Kidney epithelial cell (primary cell): ENCODE data around the gene ARHGAP33. TPM values are rescaled to one million over a fixed set of nuclear protein-coding genes. Genes with fewer than 3 reads are reported as not detected.

Experiments used
- DNase-seq: peaks from one replicate; pipeline ENCODE4 v3.0.0-alpha.2; 2010; ENCODE audit warnings: low read depth
- H3K27me3 ChIP-seq: 2 replicates; pipeline ENCODE4 v1.6.0; 2011; ENCODE audit warnings: low read length; ENCODE audit not compliant: control insufficient read depth, insufficient read depth
- H3K36me3 ChIP-seq: 2 replicates; pipeline ENCODE4 v1.5.1; 2011; ENCODE audit warnings: low read length; ENCODE audit not compliant: control insufficient read depth, insufficient read depth
- H3K4me3 ChIP-seq: 2 replicates; pipeline ENCODE4 v1.5.1; 2011; ENCODE audit warnings: low read depth, mild to moderate bottlenecking, control low read depth, low read length
- CTCF ChIP-seq: IDR thresholded peaks from 2 replicates; pipeline ENCODE4 v1.5.1; 2011; ENCODE audit warnings: mild to moderate bottlenecking, moderate library complexity, low read length, control low read depth, inconsistent platforms; ENCODE audit not compliant: insufficient read depth, poor library complexity, severe bottlenecking
- total RNA-seq: library from RNA; depleted of rRNA; stranded (reverse); fragments of >200 nt; gene quantifications from 2 replicates; pipeline ENCODE4 v1.2.3, GENCODE V29; 2015

ARHGAP33 gene
- total RNA-seq, 1 donor from 2014 or later = 2.8 TPM

DNA sequence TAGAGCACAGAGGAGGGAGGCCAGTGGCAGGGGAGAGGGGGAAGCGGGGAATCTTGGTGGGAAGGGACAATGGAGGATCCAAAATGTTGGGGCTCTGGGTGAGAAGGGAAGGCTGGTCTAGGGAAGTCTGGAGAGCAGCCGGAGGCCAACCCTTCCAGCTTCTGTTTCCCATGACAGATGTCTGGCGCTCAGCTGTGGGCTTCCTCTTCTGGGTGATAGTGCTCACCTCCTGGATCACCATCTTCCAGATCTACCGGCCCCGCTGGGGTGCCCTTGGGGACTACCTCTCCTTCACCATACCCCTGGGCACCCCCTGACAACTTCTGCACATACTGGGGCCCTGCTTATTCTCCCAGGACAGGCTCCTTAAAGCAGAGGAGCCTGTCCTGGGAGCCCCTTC lies 28.8 kb upstream of the ARHGAP33 start:
- DNase-seq = no peak
- TF ChIP-seq CTCF = no peak
- Histone ChIP-seq H3K4me3 (no peak overlapping the region), H3K27me3 (no peaks in the 10 kb centered on the region), H3K36me3 (no peaks in the 10 kb centered on the region)

GRCh38 chr19:35748106-35749020 lies 27.0 kb upstream of the ARHGAP33 start, which contains the start of gene LIN37:
Gene LIN37 (plus strand): TSS chr19:35748576. CDS start chr19:35748725, 149 bp downstream.
- H3K36me3 ChIP-seq = no peaks in the 10 kb centered on the region
- peak within 1 kb of the TSS; percentile 89 for H3K4me3 ChIP-seq
- TF ChIP-seq CTCF = no peak
- DNase-seq = peak; percentile 96
- H3K27me3 ChIP-seq = no peaks in the 10 kb centered on the region

DNA sequence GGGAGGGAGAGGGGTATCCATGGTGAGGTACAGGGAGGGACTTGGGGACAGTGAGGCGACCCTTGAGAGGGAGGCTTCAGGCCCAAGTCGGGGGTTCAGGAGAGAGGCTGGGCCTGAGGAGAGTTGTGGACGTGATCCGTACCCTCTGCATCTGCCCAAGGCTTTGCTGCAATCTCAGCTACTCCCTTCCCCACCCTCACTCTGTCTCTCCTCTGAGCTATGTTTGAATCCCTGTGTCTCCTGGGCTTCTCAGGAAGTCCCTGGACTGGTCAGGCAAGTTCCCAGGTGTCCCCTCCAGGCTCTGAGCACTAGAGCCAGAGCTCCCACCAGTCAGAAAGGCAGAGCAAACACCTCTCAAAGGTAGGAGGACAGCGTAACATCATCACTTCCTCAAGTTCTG lies 25.2 kb upstream of the ARHGAP33 start:
- H3K4me3 ChIP-seq = no peak overlapping the region
- TF ChIP-seq CTCF = no peak
- H3K27me3 ChIP-seq = no peaks in the 10 kb centered on the region
- no peaks in the 10 kb centered on the region for H3K36me3 ChIP-seq
- DNase-seq = no peak

GRCh38 chr19:35751839-35752745 lies 23.3 kb upstream of the ARHGAP33 start:
- no peak overlapping the region for H3K4me3 ChIP-seq
- H3K36me3 ChIP-seq = no peaks in the 10 kb centered on the region
- no peak for DNase-seq
- H3K27me3 ChIP-seq = no peaks in the 10 kb centered on the region
- no peak for TF ChIP-seq CTCF

GRCh38 chr19:35752746-35753350 lies 22.5 kb upstream of the ARHGAP33 start:
- no peak for TF ChIP-seq CTCF
- no peaks in the 10 kb centered on the region for H3K27me3 ChIP-seq
- no peak for DNase-seq
- H3K36me3 ChIP-seq = no peaks in the 10 kb centered on the region
- no peak overlapping the region for H3K4me3 ChIP-seq
